Trophoblast cell (in vitro differentiated cells and primary cell): ENCODE results near the gene FLII. TPM values are rescaled to one million over a fixed set of nuclear protein-coding genes. Genes with fewer than 3 reads are reported as not detected.
"Not testable (repeated sequence)": the region's sequence is repeated elsewhere in the genome, so short reads cannot be mapped to it uniquely, and the experiment has no call there.

ENCODE experiments used
- DNase-seq, 2 donors: peaks; one replicate each; pipeline ENCODE4 v3.0.0-alpha.2; 2016
- H2AFZ ChIP-seq: 2 replicates; pipeline ENCODE4 v1.6.1; 2013; ENCODE audit warnings: low read length, moderate library complexity, mild to moderate bottlenecking; ENCODE audit not compliant: insufficient read depth, poor library complexity
- H2AK5ac ChIP-seq: 2 replicates; pipeline ENCODE4 v1.6.1; 2013; ENCODE audit warnings: mild to moderate bottlenecking, low read length
- H2BK120ac ChIP-seq: 2 replicates; pipeline ENCODE4 v1.6.1; 2013; ENCODE audit warnings: low read length, mild to moderate bottlenecking, moderate library complexity; ENCODE audit not compliant: insufficient read depth, poor library complexity
- H2BK12ac ChIP-seq: 2 replicates; pipeline ENCODE4 v1.6.1; 2013; ENCODE audit warnings: mild to moderate bottlenecking, low read length, moderate library complexity
- H2BK5ac ChIP-seq: 2 replicates; pipeline ENCODE4 v1.6.1; 2013; ENCODE audit warnings: low read length, low read depth, moderate library complexity, mild to moderate bottlenecking; ENCODE audit not compliant: poor library complexity
- H3K14ac ChIP-seq: 2 replicates; pipeline ENCODE4 v1.6.1; 2013; ENCODE audit warnings: mild to moderate bottlenecking, low read length
- H3K18ac ChIP-seq: 2 replicates; pipeline ENCODE4 v1.6.1; 2013; ENCODE audit warnings: mild to moderate bottlenecking, low read length
- H3K23ac ChIP-seq: 2 replicates; pipeline ENCODE4 v1.6.1; 2013; ENCODE audit warnings: low read length
- H3K27ac ChIP-seq: 2 replicates; pipeline ENCODE4 v1.5.1; 2013; ENCODE audit warnings: low read depth, mild to moderate bottlenecking, inconsistent platforms, low read length, moderate library complexity
- H3K27me3 ChIP-seq: 2 replicates; pipeline ENCODE4 v1.6.1; 2013; ENCODE audit warnings: inconsistent platforms, mild to moderate bottlenecking, low read length, moderate library complexity; ENCODE audit not compliant: insufficient read depth
- H3K36me3 ChIP-seq, 2 experiments: 1 replicate in 1 of 2; 2 replicates in 1 of 2; pipeline ENCODE4 v1.6.1; 2013; ENCODE audit warnings: low read length in 2 of 2, mild to moderate bottlenecking in 2 of 2, moderate library complexity in 1 of 2; ENCODE audit not compliant: insufficient read depth in 2 of 2, control insufficient read depth in 1 of 2
- H3K4ac ChIP-seq: 2 replicates; pipeline ENCODE4 v1.6.1; 2013; ENCODE audit warnings: low read depth, mild to moderate bottlenecking, low read length, moderate library complexity
- H3K4me1 ChIP-seq, 2 experiments: 1 replicate in 1 of 2; 2 replicates in 1 of 2; pipeline ENCODE4 v1.6.1; 2013; ENCODE audit warnings: low read length in 2 of 2, mild to moderate bottlenecking in 2 of 2, moderate library complexity in 1 of 2; ENCODE audit not compliant: insufficient read depth in 2 of 2, control insufficient read depth in 1 of 2
- H3K4me2 ChIP-seq: 2 replicates; pipeline ENCODE4 v1.6.1; 2013; ENCODE audit warnings: inconsistent platforms, mild to moderate bottlenecking, low read length, moderate library complexity
- H3K4me3 ChIP-seq: 2 replicates; pipeline ENCODE4 v1.5.1; 2013; ENCODE audit warnings: mild to moderate bottlenecking, low read depth, low read length, inconsistent platforms
- H3K79me1 ChIP-seq: one replicate; pipeline ENCODE4 v1.6.1; 2013; ENCODE audit warnings: low read length
- H3K79me2 ChIP-seq: 2 replicates; pipeline ENCODE4 v1.6.1; 2013; ENCODE audit warnings: low read length, mild to moderate bottlenecking; ENCODE audit not compliant: control insufficient read depth, insufficient read depth, poor library complexity
- H3K9ac ChIP-seq: 2 replicates; pipeline ENCODE4 v1.6.1; 2013; ENCODE audit warnings: mild to moderate bottlenecking, low read length
- H3K9me3 ChIP-seq: 2 replicates; pipeline ENCODE4 v1.6.1; 2013; ENCODE audit warnings: low read depth, mild to moderate bottlenecking, control low read depth, inconsistent platforms, low read length; ENCODE audit not compliant: insufficient read depth
- H4K12ac ChIP-seq: 2 replicates; pipeline ENCODE4 v1.6.1; 2013; ENCODE audit warnings: low read depth, mild to moderate bottlenecking, low read length, moderate library complexity
- H4K8ac ChIP-seq: 2 replicates; pipeline ENCODE4 v1.6.1; 2013; ENCODE audit warnings: low read depth, mild to moderate bottlenecking, low read length, moderate library complexity
- H4K91ac ChIP-seq: one replicate; pipeline ENCODE4 v1.6.1; 2013; ENCODE audit warnings: low read depth, mild to moderate bottlenecking, low read length, moderate library complexity
- WGBS: extraction: QIAGEN DNeasy Blood & Tissue Kit; methylation state at CpG from one replicate; pipeline ENCODE4 v1.1.7; 2013; ENCODE audit warnings: missing lambda C conversion rate; ENCODE audit not compliant: insufficient read length, insufficient coverage; ENCODE audit errors: extremely low coverage; 5-methylcytosine and 5-hydroxymethylcytosine counted together
- polyA plus RNA-seq: library from polyadenylated mRNA; stranded (reverse); fragments of 200-250 nt; gene quantifications from 2 replicates; pipeline ENCODE4 v1.2.3, GENCODE V29; 2013

Gene FLII
- 170 and 174 TPM in 2 replicates for polyA plus RNA-seq

DNA sequence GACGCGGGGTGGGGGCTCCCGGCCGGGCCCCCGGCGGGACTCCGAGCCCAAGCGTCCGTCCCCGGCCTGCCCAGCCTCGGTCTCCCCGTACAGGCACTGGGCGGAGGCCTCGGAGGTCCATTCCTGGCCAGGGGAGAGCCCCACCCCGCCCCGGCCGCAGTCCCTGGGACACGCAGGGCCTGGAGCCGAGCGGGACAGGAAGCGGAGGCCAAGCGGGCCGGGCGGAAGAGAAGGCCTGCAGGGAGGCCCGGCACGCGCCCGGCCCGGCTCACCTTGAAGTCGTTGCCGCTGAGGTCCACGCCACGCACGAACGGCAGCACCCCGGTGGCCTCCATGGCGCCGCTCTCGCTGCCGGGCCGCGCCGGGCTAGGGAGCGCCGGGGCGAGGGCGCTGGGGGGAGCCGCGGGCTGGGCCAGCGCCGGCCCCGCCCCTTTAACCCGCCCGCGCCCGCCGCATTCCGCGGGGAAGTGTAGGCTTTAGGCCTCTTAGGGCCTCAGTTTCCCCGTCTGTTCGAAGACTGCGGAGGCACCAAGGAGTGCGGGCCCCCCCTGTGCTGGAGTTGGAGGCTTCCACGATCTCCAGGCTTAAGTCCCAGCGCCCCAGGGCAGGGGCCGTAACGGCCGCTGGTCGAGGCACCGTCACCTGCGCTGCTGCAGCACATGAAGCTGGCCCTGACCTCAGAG is at the start of gene FLII:
FLII (minus strand) TSS at position 383 of the 683 bp plus-strand sequence; CDS start at position 335, 48 bp downstream.
- peaks cover 16% of the 10 kb centered on the region for H3K79me1 ChIP-seq
- peaks cover 30 to 31% of the 10 kb centered on the region in 2 experiments for H3K4me1 ChIP-seq

DNA sequence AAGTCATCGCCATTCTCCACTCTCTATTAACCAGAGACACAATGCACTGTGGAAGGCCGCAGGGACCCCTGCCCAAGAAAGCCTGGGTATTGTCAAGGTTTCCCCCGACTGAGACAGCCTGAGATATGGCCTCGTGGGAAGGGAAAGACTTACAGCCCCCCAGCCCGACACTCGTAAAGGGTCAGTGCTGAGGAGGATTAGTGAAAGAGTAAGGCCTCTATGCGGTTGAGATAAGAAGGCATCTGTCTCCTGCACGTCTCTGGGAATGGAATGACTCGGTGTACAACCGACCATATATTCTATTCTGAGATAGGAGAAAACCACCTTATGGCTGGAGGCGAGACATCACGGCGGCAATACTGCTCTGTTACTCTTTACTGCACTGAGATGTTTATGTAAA is 44.7 kb upstream of the FLII start:
- not testable (repeated sequence) for H3K4me3 ChIP-seq, H3K79me2 ChIP-seq, H3K4me1 ChIP-seq, H2BK12ac ChIP-seq, DNase-seq, H3K4ac ChIP-seq, H2BK120ac ChIP-seq, H3K27ac ChIP-seq, H3K9ac ChIP-seq, H2BK5ac ChIP-seq, H2AFZ ChIP-seq, H3K18ac ChIP-seq, H3K23ac ChIP-seq, H3K4me2 ChIP-seq, H4K8ac ChIP-seq, H3K79me1 ChIP-seq, H3K9me3 ChIP-seq, H4K91ac ChIP-seq, H3K27me3 ChIP-seq, H4K12ac ChIP-seq, H3K14ac ChIP-seq, H2AK5ac ChIP-seq
- H3K36me3 ChIP-seq, result peaks cover 39 to 71% of the 10 kb centered on the region in 2 experiments
- no CpG with 5 or more reads among the region's 13 CpGs for WGBS

More for the DNA sequence above, at the start of gene FLII:
- H3K4me2 ChIP-seq, result peak within 1 kb of the TSS; percentile 80
- peak within 1 kb of the TSS; percentile 95 for H3K18ac ChIP-seq
- H3K9ac ChIP-seq, result peak within 1 kb of the TSS; percentile 88
- H2BK120ac ChIP-seq, result peak within 1 kb of the TSS; percentile 59
- H4K8ac ChIP-seq, result peak within 1 kb of the TSS; percentile 87
- H3K23ac ChIP-seq, result no peak within 1 kb of the TSS
- peak within 1 kb of the TSS; percentile 76 for H4K12ac ChIP-seq
- peak; percentile 80 to 81 for DNase-seq
- H3K27me3 ChIP-seq, result no peaks in the 10 kb centered on the region
- H3K9me3 ChIP-seq, result no peaks in the 10 kb centered on the region
- H2AK5ac ChIP-seq, result peak within 1 kb of the TSS; percentile 42
- peak within 1 kb of the TSS; percentile 65 for H3K27ac ChIP-seq
- H3K14ac ChIP-seq, result peak within 1 kb of the TSS; percentile 93
- H2BK5ac ChIP-seq, result peak within 1 kb of the TSS; percentile 82
- peak within 1 kb of the TSS; percentile 85 for H2AFZ ChIP-seq
- H3K4ac ChIP-seq, result peak within 1 kb of the TSS; percentile 84
- peak within 1 kb of the TSS; percentile 93 for H4K91ac ChIP-seq
- H3K79me2 ChIP-seq, result peaks cover 19% of the 10 kb centered on the region
- WGBS, result no CpG with 5 or more reads among the region's 71 CpGs
- H3K36me3 ChIP-seq, result peaks cover 36 to 41% of the 10 kb centered on the region in 2 experiments
- no peak within 1 kb of the TSS for H2BK12ac ChIP-seq
- peak within 1 kb of the TSS; percentile 92 for H3K4me3 ChIP-seq

DNA sequence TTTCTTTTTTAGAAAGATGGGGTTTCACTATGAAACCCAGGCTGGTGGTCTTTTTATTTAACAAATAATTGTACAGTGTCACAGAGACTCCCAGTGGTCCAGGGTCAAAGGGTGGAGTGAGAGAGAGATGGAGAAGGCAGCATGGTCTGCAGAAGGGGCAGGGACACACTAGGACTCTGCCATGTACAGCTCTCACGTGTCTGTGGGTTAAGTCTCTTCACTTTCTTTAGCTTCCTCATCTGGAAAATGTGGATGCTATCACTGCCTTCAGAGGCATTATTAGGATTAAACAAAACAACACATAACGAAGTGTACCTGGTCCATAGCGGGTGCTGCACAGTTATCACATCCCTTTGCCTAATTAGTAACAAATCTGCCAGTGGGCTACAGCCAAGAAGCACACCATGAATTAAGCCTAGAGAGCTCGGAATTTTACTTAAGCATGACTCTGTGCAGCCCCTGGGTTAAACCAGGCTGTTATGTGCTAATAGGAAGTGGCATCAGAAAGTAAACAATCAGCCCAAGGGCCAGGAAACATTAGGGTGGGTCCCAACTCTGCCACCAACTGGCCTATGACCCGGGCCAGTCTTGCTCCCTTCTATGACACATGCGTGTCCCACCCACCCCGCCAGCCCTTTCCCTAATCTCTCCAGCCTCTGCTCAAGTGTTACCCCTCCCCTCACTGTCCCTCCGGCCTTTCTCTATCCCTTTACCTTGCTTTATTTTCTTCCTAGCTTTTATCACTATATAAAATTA is 42.4 kb upstream of the FLII start:
- Histone ChIP-seq H3K23ac (no peak overlapping the region), H3K79me2 (no peaks in the 10 kb centered on the region), H2AK5ac (no peak overlapping the region), H3K27ac (no peak overlapping the region), H2AFZ (no peak overlapping the region), H4K8ac (no peak overlapping the region), H3K36me3 (peaks cover 38 to 62% of the 10 kb centered on the region in 2 experiments), H4K91ac (no peak overlapping the region), H2BK120ac (no peak overlapping the region), H3K27me3 (no peaks in the 10 kb centered on the region), H4K12ac (no peak overlapping the region), H3K9ac (no peak overlapping the region), H2BK12ac (no peak overlapping the region), H3K4me2 (no peak overlapping the region), H3K14ac (no peak overlapping the region), H3K4ac (no peak overlapping the region), H3K79me1 (no peaks in the 10 kb centered on the region), H3K4me1 (no peaks in the 10 kb centered on the region), H3K4me3 (no peak overlapping the region), H3K9me3 (no peaks in the 10 kb centered on the region), H3K18ac (no peak overlapping the region), H2BK5ac (no peak overlapping the region)
- WGBS, result no CpG with 5 or more reads among the region's 8 CpGs
- DNase-seq, result no peak

- H4K8ac ChIP-seq, H3K9me3 ChIP-seq, H4K91ac ChIP-seq, H3K18ac ChIP-seq, H3K23ac ChIP-seq, H3K4ac ChIP-seq, H4K12ac ChIP-seq, H2AFZ ChIP-seq, H3K4me2 ChIP-seq, DNase-seq, H2BK5ac ChIP-seq, H3K14ac ChIP-seq, H3K4me3 ChIP-seq, H2BK120ac ChIP-seq, H3K9ac ChIP-seq, H3K79me1 ChIP-seq, H2BK12ac ChIP-seq, H2AK5ac ChIP-seq, H3K27me3 ChIP-seq, H3K4me1 ChIP-seq, H3K79me2 ChIP-seq, H3K27ac ChIP-seq: not testable (repeated sequence)
- no CpG with 5 or more reads among the region's 30 CpGs for WGBS
- peaks cover 44 to 64% of the 10 kb centered on the region in 2 experiments for H3K36me3 ChIP-seq
These were observed 39.5 kb upstream of the FLII start for GRCh38 chr17:18298061-18298460.
